Vagina (tissue), 2 donors: ENCODE measurements around the gene UBL4B.

Source experiments
- CTCF ChIP-seq, 3 experiments: fragments of 450-650 bp in 2 of 3; fragments of 200-600 bp in 1 of 3; sonication (generic) in 1 of 3; IDR thresholded peaks; one replicate each; pipeline ENCODE4 v1.5.1; 2017 to 2019; ENCODE audit warnings: antibody characterized with exemption in 3 of 3, mild to moderate bottlenecking in 2 of 3, moderate library complexity in 2 of 3
- POLR2A ChIP-seq, 2 donors: fragments of 450-650 bp; IDR thresholded peaks; one replicate each; pipeline ENCODE4 v1.6.1; 2017; ENCODE audit warnings: antibody characterized with exemption in 2 of 2, mild to moderate bottlenecking in 2 of 2, moderate library complexity in 2 of 2

- TF ChIP-seq POLR2A (IDR thresholded peaks at IDR 0.05) (no peak), CTCF (IDR thresholded peaks at IDR 0.05) (no peak)
Observed at GRCh38 chr1:110125810-110126209, 13.6 kb downstream of the UBL4B start.
